Stimulated activated CD8-positive, alpha-beta memory T cell treated with anti-CD3 and anti-CD28 coated beads, Interleukin-12 subunit alpha, Interleukin-12 subunit beta, amount 100 ng/mL, for 24 hours (primary cell): ENCODE data around the gene FRMD1.

Experiments
- DNase-seq: peaks from one replicate; pipeline ENCODE4 v3.0.0-alpha.2; 2020; ENCODE audit errors: extremely low read depth

Gene FRMD1

DNA sequence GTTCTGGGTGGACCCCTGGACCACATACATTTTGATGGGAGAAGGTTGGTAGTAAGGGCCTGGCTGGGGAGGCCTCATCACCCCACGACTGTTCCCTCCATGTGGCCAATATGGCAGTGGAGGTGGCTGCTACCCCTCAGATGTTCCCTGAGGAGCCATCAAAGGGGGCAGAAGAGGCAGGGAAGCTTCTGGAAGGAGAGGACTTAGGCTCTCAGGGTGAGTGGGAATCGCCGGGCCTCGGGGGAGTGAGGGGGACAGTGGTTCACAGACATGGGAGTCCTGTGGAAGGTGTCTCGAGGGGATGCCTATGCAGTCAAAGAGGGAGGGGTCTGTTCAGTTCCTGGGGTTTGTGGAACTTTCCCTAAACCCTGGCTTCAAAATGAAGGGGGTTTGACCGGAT, 32.9 kb upstream of the FRMD1 start:
- DNase-seq, result no peak

DNA sequence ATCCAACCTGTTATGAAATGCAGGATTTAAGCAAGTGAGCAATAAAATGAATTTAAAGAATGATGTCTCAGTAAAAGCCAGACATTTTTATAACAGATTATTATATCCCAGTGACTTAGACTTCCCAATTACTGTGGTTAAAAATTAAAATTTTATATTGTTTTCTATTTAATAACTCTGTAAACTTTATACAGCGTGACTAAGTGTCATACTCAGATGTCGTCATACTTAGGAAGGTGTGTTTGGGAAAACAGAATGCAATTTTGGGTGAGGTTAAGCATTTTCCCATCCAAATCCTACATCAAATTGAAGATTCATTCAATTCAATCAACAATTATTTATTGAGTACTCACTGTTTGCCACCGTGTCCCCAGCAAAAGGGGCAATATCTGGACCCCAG, 31.4 kb upstream of the FRMD1 start:
- DNase-seq, result no peak

DNA sequence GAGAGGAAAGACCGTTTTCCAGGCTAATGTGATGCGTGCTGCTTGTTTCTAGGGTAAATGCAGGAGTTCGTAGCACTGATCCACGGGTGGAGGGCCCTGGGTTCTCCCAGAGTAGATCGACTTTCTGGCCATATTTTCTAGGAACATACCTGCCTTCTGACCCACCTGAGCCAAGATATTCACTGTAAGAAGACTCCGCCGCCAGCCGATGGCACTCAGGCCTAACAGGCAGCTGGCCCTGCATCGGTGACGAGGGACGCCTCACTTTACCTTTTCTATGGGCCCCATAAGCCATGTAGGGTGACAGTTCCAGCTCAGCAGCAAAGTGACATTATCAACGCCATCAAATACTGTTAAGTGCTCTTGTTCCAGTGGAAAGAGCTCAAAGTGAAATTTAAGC, 30.2 kb upstream of the FRMD1 start:
- no peak for DNase-seq

DNA sequence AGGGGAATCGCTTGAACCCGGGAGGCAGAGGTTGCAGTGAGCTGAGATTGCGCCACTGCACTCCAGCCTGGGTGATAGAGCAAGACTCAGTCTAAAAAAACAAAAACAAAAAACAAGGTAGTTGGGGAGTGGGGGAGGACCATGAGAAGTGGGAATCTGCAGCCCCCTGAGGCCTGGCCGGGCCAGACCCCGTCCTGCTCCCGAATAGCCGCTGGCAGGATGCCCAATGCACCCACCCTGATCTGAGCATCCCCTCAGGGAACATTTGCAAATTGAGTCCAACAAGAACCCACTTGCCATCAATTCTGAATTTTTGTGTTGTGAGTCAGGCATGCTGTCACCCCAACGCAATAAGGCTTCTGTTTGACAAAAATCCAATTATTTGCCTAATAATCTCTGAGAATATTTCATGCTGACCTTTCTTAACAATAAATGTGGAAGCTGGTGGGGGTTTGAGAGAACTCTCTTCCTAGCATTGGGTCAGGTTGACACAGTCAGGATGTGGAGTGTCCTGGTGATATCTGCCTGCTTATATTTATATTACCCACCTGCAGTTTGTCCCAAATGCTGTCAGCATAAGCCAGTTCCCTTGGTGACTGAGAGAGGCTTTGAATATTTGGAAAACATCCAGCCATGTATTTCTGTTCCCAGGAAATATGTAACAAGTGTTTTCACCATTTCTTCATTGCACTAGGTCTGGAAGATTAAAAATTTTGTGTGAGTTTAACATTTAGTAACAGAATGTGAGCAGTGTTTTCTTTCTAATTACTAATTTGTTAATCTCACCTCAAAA, 28.4 kb upstream of the FRMD1 start:
- DNase-seq, result no peak

DNA sequence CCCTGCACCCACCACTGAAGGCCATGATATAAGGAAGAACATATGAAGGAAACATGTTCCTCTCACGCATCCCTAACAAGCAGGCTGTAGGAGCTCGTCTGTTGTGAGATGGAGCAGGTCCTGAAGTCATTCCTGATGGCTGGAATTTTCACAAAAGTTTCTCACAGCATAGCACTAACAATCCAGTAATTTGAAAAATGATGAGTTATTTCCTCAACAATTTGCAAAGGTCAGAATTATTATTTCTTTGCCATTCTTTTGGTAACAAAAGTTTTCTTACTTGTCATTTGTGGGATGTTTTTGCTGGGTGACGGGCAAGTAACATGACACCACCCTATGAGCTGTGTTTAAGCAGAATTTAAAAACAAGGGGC, 27.6 kb upstream of the FRMD1 start:
- DNase-seq, result no peak

DNA sequence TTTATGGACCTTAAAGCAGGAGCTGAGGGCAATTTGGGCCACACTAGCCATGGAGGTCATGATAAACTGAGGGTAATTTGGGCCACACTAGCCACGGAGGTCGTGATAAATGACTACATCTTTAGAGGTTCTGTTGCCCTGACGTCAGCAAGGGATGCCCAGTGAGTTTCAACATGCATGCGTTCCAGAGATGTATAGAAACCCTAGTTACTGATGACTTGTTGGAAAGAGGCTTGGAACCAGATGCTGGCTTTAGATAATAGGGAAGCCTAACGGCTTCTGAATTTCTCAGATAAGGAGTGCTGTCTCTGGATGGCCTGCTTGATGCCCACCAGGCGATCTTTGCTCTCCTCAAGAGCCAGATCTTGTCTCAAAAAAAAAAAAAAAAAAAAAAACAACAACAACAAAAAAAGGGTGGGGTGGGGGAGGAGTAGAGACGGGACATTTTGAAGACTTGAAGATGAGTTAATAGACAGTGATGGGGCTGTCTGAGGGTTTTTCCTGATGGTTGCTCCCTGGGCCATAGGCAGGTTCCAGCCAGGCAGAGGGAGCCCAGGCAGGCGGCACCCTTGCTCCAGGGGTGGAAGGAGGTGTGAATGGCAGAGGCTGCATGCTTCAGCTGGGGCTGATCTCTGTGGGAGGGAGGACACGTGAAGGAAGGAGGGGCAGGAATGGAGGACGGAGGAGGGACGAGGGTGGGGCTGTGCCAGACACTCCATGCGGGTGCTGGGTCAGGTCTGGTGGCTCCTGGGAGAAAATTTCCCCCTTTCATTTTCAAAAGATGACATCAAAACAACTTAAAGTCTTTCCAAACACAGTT, 27.0 kb upstream of the FRMD1 start:
- no peak for DNase-seq

DNA sequence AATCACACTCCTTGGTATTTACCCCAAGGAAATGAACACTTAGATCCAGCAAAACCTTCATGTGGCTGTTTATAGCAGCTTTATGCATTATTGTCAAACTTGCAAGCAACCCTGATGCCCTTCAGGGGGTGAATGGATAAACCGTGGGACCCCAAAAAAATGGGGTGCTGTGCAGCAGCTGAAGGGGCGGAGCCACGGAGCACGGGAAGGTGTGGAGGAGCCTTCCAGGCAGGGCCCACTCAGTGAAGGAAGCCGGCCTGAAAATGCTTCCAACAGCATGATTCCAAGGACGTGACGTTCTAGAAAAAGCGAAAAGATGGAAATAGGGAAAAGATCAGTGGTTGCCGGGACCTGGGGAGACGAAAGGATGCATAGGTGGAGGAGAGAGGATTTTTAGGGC, 25.6 kb upstream of the FRMD1 start:
- no peak for DNase-seq

DNA sequence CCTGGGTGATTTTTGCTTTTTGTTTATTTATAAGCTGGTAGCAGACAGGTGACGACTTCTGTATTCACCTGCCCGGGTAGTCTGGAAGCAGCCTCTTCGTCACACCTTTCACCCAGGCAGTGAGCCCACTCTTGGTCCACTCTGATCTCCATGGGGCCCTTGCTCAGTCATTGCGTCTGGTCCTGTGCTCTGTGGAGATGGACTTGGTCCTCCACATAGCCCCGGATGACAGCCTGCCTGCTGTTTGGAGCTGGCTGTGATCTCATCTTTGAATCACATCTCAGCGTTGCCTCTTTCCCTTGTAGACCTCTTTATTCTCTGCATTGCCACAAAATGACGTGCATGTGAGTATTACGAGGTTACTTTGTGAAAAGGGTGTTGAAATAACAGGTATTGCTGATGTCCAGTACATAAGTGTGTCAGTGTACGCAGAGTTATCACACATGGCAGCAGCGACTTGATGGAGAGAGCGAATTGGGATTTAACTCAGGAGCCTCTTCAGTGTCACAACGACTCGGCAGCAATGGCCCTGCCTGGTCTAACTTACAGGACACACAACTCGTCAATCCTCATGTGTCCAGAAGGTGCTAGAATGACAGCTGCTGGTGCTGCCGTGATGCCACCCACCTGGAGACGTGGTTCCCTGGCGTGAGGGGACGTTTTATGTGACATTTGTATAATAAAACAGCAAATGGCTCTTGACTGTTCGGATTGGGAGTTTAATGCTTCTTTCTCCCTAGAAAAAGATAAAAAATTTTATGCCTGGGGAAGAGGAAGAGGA, 24.2 kb upstream of the FRMD1 start:
- DNase-seq, result no peak

DNA sequence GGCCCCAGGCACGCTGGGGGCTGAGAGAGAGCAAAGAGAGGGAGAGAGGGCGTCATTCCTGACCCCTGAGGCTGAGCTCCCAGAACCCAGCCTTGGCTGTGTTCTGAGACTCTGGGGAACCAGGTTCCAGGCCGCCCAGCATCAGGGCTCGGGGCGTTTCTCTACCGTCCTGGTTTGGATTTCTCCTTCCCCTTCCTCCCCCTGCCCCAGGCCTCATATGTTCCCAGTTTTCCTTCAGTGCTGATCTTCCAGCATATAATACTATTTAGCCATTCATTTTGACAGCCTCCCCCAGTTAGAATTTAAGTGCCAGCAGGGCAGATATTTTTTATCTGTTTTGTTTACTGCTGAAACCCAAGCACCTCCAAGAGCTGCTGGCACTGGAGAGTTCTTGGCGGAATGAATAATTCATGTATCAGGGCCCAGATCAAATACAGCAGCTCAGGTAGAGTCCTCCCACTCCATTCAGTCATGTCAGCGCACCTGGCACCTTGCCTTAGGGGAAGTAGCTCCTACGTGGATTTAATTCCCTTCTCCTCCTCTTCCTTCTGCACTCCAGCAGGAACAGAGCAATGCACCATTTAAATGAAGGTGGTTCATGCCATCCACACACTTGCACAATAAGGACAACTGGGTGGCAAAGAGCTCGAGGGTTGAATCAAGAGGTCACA, 23.4 kb upstream of the FRMD1 start:
- DNase-seq, result no peak

DNA sequence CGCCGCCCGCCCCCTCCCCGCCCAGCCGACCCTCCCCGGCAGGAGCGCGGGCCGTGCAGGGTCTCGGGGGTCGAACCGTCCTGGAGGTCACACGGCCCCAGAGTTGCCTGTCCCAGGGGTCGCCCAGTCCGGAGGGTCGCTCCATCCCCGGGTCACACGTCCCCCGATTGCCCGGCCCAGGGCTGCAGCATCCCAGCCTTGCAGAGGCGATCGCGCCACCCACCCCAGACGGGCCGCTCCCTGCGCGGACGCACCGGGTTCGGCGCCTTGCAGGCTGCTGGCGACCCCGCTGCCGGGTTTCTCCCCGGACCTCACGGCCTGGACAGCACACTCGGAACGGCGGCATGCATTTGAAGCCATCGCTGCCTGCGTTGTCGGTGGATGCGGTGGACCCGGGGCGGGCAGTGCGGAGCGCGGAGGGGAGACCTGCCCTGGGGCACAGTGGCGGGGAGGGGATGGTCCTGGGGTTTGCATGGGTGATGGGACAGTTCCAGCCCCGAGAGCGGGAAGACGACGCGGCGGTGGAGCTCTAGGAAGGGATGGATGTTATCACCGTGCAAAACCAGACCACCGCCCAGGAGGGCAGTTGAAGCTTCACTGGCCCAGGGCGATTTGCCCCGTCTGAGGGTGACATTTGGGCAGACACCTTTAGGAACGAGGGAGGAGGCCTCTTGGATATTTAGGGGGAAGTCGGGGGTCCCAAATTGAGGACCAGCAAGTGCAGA, 22.7 kb upstream of the FRMD1 start:
- no peak for DNase-seq

DNA sequence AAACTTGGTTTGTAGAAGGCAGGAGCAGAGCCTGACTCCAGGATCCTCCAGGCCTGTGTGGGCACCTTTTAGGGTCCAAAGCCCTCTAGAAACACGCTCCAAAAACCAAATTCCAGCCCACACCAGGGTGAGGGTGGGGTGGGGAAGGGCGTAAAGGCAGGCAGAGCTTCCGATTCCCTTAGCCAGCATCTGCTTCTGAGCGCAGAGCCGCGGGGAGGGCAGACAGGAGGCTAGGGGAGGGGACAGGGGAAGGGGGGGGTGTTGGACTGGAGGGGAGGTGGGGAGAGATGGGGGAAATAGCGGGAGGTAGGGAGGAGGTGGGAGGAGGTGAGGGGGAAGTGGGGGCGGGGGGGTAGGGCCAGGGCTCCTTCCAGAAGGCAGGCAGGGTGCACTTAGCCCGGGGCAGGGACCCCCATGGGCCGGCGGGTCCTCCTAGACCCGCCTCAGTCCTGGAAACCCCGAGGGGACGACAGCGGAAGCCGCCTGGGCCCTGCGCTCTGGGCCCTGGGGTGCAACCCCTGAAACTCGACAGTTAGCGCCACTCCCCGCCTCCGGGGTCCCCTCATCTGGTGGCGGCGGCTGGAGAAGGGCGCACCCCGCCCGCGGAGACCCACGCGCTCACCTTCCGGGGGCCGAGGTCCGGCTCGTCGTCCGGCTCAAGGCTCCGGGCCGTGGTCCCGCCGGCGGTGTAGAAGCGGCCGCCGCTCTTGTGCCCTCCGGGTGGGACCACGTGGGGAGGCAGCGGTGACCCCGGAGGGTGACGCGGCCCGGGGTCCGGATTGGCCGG, 22.0 kb upstream of the FRMD1 start:
- no peak for DNase-seq

DNA sequence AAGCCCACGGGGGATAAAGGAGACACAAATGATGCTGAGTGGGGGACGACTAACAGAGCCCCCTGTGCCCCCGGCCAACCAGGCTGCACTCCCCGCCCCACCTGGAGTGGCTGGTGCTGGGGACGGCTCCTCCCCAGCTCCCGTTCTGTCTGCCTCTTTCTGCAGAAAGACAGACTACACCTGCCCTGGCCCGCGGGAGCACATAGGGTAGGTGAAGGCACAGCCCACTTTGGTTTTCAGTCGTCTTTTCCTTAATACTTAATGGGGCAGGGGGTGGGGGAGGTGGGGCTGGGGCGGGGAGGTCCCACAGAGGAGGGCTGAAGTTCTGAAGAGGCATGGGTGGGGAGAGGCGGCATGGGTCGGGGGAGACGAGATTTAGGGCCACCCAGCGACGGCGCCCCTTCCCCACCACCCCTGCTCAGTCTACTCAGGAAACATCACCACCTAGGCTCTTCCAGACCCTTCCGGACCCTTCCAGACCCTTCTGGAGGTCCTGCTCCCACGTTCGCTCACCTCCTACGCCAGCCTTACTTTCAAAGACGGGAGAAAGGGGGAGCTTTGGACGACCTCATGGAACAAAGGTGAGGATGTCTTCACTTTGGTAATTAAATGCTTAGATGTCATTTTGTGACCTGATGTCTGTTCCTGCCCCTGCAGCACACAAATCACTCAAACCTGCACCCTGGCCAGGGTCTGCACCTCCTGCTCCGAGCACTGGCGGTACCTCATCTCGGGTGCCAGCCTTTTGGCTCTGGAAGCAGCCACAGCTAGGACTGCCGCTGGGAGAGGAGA, 21.2 kb upstream of the FRMD1 start:
- no peak for DNase-seq

DNA sequence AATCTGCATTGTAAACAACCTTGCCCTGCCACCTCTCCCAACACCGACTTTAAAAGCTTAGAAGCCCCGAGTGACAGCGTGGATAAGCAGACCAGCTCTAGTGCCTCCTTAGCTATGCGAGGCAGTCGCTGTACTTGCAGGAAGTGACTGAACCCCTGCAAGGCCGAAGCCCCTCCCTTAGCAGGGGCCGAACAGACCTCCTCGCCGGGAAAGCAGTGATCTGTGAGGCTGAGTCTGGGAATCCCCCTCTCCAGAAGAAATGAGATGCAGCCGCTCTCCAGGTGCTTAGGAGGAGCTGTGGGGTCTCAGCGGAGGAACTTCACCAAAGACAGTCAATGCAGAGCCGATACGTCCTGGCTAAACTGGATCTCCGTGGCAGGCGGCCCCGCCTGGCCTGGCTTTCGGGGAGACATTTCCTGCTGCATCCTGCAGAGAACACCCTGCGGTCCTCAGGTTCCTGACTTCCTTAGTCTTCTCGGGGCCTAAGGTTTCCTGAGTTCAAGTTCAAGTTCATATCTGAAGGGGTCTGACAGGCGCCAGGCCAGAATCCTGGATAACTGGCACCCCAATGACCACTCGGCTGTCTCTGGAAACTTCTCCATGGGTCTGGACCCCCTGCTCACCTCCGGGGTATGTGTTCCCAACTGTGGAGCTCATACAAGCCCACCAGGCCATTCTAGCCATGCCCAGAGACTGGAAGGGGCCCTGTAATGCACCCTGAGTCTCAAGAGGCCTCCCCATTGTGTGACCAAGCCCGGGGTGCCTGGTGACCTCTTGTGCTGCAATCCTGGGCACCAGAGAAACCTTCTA, 20.4 kb upstream of the FRMD1 start:
- DNase-seq, result no peak

DNA sequence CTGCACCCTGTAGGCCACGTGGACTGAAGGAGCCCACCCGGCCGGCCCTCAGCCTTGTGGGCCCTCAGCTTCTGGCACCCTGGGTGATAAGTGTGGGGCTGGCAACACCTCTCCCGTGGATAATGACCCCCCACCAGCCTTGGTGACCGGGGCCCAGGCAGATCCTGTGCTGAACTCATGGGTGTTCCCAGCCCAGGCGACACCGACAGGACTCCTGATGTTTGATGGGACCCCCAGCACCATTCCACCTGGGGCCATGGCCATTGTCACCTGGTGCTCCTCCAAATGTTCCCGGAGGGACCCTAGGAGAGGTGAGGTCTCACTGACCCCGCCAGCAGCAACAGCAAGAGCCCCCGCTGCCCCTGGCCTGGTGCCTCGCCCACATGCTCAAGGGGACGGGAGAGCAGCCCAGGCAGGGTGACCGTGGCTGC, 19.4 kb upstream of the FRMD1 start:
- no peak for DNase-seq

DNA sequence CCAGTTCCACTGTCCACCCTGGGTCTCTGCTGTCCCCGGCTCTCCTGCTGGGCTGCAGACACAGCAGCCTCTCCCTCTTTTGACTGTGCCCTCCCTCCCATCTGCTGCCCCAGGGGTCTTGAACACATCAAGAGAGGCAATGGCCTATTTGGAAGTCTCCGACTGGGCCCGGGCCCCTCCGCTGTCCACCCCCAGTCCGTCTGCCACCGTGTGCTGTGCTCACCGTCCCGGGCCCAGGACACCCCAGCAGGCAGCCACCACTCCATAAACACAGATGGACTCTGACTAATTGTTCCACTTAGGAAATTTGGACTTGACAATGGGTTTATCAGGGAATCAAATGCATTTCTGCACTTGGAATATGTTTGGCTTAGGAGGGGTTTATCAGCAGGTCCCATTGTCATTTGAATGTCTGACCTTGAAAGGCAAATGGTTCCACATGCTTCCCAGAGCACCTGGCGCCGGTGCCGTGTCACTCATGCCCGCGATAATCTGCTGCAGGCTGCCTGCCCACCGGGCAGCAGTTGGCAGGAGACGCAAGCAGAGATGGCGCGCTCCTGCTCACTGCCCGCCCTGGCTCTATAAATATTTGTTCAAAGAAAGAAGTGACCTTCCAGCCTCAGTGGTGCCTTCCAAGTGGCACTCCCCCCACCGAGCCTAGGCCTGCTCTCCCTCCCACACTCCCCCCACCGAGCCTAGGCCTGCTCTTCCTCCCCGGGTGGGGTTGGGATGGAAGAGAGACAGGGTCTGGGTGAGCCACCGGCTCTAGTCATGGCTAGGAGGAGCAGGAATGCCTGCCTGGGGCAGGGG, 18.8 kb upstream of the FRMD1 start:
- no peak for DNase-seq

DNA sequence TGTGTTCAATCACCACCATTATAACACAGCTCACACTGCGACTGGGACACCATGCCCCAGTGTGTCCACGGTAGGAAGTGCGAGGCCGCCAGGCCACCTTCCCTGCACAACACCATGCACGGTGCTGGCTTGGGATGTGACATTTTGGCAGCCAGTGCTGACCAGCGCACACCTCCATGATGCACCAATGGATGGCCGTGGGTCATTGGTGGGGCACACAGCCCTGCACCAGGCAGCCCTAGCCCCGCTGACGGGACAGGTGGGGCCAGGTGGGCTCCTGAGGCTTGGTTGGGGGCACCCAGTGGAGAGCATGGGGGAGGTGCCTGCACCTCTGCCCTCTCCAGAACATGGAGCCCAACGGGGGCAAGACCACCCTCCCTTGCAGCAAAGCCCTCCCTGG, 18.2 kb upstream of the FRMD1 start:
- DNase-seq, result no peak

DNA sequence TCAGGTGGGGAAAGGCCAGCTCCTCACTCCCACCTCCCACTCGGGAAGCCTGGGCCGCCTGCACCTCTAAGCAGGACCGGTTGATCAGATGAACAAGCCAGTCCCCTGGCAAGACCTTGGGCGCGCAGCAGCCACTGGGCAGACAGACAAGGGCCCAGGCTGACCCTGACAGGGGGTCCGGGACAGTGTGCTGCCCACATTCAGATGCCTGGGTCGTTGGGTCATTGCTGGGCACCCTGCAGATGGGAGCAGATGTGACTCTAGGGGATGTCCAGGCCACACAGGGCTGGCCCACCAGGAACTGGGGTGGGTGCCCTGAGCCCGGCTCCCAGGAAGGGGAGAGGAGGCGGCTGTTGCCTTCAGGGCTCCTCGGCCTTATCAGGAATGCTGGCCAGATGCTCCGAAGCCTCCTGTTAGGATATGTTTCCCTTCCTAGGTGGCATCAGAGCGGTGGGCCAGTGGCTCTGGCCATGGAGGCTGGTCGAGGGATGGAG, 17.3 kb upstream of the FRMD1 start:
- DNase-seq, result no peak
